NCI-H2171 treated with DMSO at 0.1 percent for 48 hours (cell line): Measurements from ENCODE around the gene DAGLB.

ENCODE experiments used
- DNase-seq: peaks from one replicate; lab custom pipeline; 2025; lab: John Stamatoyannopoulos, UW

Gene DAGLB

GRCh38 chr7:6365451-6365850 is 82.3 kb downstream of the DAGLB start:
- DNase-seq = no peak

- DNase-seq = no peak
These were observed 86.9 kb downstream of the DAGLB start for GRCh38 chr7:6360841-6361240.

GRCh38 chr7:6359734-6360133 is 88.0 kb downstream of the DAGLB start:
- no peak for DNase-seq
